ENCODE measurements around the gene ADAMTS17. TPM values are rescaled to one million over a fixed set of nuclear protein-coding genes. Genes with fewer than 3 reads are reported as not detected.

ADAMTS17 gene
- total RNA-seq, 6 experiments from 2014 or later: 14.6 to 34.7 (median 24.2) TPM

- no peak overlapping the region for H3K27ac ChIP-seq
- no peak for ATAC-seq
- TF ChIP-seq CTCF (IDR thresholded peaks at IDR 0.05) (no peak), POLR2A (IDR thresholded peaks at IDR 0.05) (no peak)
Measured at GRCh38 chr15:100124936-100125335, 216.8 kb downstream of the ADAMTS17 start.

DNA sequence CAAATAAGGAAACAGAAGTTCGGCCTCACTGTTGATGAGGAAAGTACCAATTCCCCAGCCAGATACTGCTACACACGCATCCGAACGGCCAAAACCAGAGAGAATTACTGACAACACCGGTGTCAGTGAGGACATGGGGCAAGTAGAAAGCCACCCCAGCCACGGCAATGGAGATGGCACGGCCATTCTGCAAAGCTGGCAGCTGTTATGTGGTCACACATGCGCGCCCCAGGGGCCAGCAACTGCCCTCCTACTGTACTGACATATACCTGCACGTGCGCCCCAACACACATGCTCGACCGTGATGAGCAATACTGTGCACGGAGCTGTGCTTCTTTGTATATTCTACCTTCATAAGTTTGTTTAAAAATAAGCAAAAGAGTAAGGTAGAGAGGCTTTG is 217.4 kb downstream of the ADAMTS17 start:
- Histone ChIP-seq H3K4me3 (no peak overlapping the region), H3K4me1 (no peaks in the 10 kb centered on the region), H3K27ac (no peak overlapping the region), H3K9me3 (peaks cover 0 to 11% (median 0%) of the 10 kb centered on the region in 4 donors), H3K27me3 (no peaks in the 10 kb centered on the region), H3K36me3 (no peaks in the 10 kb centered on the region)
- TF ChIP-seq POLR2A (IDR thresholded peaks at IDR 0.05) (no peak), CTCF (IDR thresholded peaks at IDR 0.05) (no peak)
- WGBS (ENCODE audit: insufficient coverage, low coverage, low lambda C conversion rate, missing lambda C conversion rate): 93% methylated on average over 6 of the region's 14 CpGs
- ATAC-seq: no peak
- DNase-seq: no peak
- intact Hi-C loops (cut with DNase I): no loop called here

More at GRCh38 chr15:100124936-100125335, 216.8 kb downstream of the ADAMTS17 start:
- Histone ChIP-seq H3K36me3 (no peaks in the 10 kb centered on the region), H3K9me3 (peaks cover 0 to 11% (median 0%) of the 10 kb centered on the region in 4 donors), H3K4me1 (no peaks in the 10 kb centered on the region), H3K4me3 (no peak overlapping the region), H3K27me3 (no peaks in the 10 kb centered on the region)
- no CpG with 5 or more reads among the region's 5 CpGs for WGBS (ENCODE audit: insufficient coverage, low coverage, low lambda C conversion rate, missing lambda C conversion rate)
- DNase-seq: no peak
- intact Hi-C loops (cut with DNase I): no loop called here

- intact Hi-C loops (cut with DNase I): no loop called here
- WGBS (ENCODE audit: insufficient coverage, low coverage, low lambda C conversion rate, missing lambda C conversion rate): 77% methylated on average over 4 of the region's 9 CpGs
- Histone ChIP-seq H3K27ac (no peak overlapping the region), H3K9me3 (peaks cover 0 to 11% (median 0%) of the 10 kb centered on the region in 4 donors), H3K36me3 (no peaks in the 10 kb centered on the region), H3K27me3 (no peaks in the 10 kb centered on the region), H3K4me1 (no peaks in the 10 kb centered on the region), H3K4me3 (no peak overlapping the region)
- TF ChIP-seq POLR2A (IDR thresholded peaks at IDR 0.05) (no peak), CTCF (IDR thresholded peaks at IDR 0.05) (no peak)
- DNase-seq (no peak), ATAC-seq (peak in 1 of 4 donors; percentile 12)
Measured at GRCh38 chr15:100123611-100124010, 218.2 kb downstream of the ADAMTS17 start.

GRCh38 chr15:100121285-100121684 is 220.5 kb downstream of the ADAMTS17 start:
- no peaks in the 10 kb centered on the region for H3K36me3 ChIP-seq
- 100% methylated on average over 2 of the region's 2 CpGs for WGBS (ENCODE audit: insufficient coverage, low coverage, low lambda C conversion rate, missing lambda C conversion rate)
- no peak for ATAC-seq
- no peak overlapping the region for H3K4me3 ChIP-seq
- H3K4me1 ChIP-seq: no peaks in the 10 kb centered on the region
- no peak overlapping the region for H3K27ac ChIP-seq
- TF ChIP-seq POLR2A (IDR thresholded peaks at IDR 0.05) (no peak), CTCF (IDR thresholded peaks at IDR 0.05) (no peak)
- H3K27me3 ChIP-seq: no peaks in the 10 kb centered on the region
- intact Hi-C loops (cut with DNase I): no loop called here
- no peak for DNase-seq
- peaks cover 0 to 11% (median 0%) of the 10 kb centered on the region in 4 donors for H3K9me3 ChIP-seq

- H3K36me3 ChIP-seq: no peaks in the 10 kb centered on the region
- no peak for TF ChIP-seq CTCF (IDR thresholded peaks at IDR 0.05)
- no peak for TF ChIP-seq POLR2A (IDR thresholded peaks at IDR 0.05)
- no peak for ATAC-seq
- DNase-seq: no peak
- no CpG with 5 or more reads among the region's 1 CpG for WGBS (ENCODE audit: insufficient coverage, low coverage, low lambda C conversion rate, missing lambda C conversion rate)
- no peaks in the 10 kb centered on the region for H3K4me1 ChIP-seq
- no peaks in the 10 kb centered on the region for H3K27me3 ChIP-seq
- H3K27ac ChIP-seq: no peak overlapping the region
- intact Hi-C loops (cut with DNase I): no loop called here
- peaks cover 0 to 11% (median 0%) of the 10 kb centered on the region in 4 donors for H3K9me3 ChIP-seq
- no peak overlapping the region for H3K4me3 ChIP-seq
Measured at GRCh38 chr15:100120111-100120510, 221.7 kb downstream of the ADAMTS17 start.

All from right lobe of liver (tissue), 6 donors.